ENCODE results near the gene MEGF10.

Gene MEGF10

DNA sequence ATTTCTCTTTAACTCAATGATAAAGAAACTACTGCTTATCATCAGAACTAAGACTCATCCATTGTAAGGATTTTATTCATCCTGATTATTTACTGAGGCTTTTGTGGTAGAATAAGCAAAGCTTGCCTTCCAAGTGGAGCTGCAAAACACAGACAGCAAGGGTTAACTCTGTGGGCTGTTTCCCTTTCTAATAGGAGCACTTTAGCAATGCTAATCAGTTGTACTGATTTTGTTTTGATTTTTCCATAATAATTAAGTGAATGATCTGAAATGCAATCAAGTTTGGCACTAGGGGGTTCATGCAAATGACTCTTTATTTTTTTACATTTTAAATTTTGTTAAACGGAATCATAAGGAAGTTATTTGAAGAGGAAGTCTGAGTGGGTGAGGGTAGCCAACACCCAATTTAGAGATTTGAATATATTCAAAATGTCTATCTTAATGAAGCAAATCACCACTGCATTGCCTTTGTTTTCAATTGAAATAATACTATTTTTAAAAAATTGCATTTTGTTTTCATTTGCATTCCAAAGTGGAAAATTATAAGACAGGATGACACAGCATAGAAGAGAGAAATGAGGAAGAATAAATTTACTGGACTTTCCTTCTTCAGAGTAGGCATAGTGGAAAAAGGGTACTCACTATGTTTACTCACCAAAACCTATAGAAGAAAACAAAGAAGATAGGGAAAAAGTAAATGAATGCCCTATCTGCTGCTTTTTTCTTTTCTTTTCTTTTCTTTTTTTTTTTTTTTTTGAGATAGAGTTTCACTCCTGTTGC, 36.6 kb downstream of the MEGF10 start:
- no peak for DNase-seq (ENCODE audit: low read depth, low spot score)
- Histone ChIP-seq H3K9ac (ENCODE audit: insufficient read length) (no peak overlapping the region), H3K36me3 (ENCODE audit: insufficient read depth, low read length) (no peaks in the 10 kb centered on the region), H3K4me3 (no peak overlapping the region), H3K27ac (no peak overlapping the region), H3K9me3 (ENCODE audit: low read depth, low read length) (no peaks in the 10 kb centered on the region)
- TF ChIP-seq EZH2 (IDR thresholded peaks at IDR 0.05) (no peak), POLR2AphosphoS5 (IDR thresholded peaks at IDR 0.05; ENCODE audit: borderline replicate concordance, low read depth, low read length) (no peak), FOXP2 (optimal IDR thresholded peaks at IDR 0.05; ENCODE audit: control extremely low read depth, extremely low read length, insufficient read depth) (no peak)

DNA sequence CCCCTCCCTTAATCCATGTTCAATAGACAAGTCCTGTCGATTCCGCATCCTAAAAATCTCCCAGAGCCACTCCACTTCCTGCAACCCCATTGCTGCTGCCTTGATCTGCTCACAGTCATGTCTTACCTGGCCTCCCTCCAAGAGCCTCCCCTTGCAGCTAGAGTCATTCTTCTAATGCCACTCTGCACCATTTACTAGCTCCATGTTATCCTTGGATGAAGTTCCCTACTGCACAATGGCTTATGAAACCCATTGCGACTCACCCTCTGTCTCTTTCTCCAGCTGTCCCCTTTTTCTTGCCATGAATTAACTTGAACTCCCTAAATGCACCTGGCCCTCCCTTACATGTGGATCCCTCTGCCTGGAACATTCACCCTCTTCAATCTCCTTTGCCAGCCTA, 39.5 kb downstream of the MEGF10 start:
- no peak overlapping the region for H3K9ac ChIP-seq (ENCODE audit: insufficient read length)
- no peak for DNase-seq (ENCODE audit: low read depth, low spot score)

GRCh38 chr5:127331890-127332649, 41.5 kb downstream of the MEGF10 start:
- H3K9me3 ChIP-seq (ENCODE audit: low read depth, low read length), result no peaks in the 10 kb centered on the region
- H3K27ac ChIP-seq, result no peak overlapping the region
- no peak overlapping the region for H3K9ac ChIP-seq (ENCODE audit: insufficient read length)
- no peak overlapping the region for H3K4me3 ChIP-seq
- TF ChIP-seq FOXP2 (optimal IDR thresholded peaks at IDR 0.05; ENCODE audit: control extremely low read depth, extremely low read length, insufficient read depth), result no peak
- no peak for TF ChIP-seq EZH2 (IDR thresholded peaks at IDR 0.05)
- TF ChIP-seq POLR2AphosphoS5 (IDR thresholded peaks at IDR 0.05; ENCODE audit: borderline replicate concordance, low read depth, low read length), result no peak
- no peak for DNase-seq (ENCODE audit: low read depth, low spot score)
- H3K36me3 ChIP-seq (ENCODE audit: insufficient read depth, low read length), result no peaks in the 10 kb centered on the region

More for the DNA sequence above, 39.5 kb downstream of the MEGF10 start:
- no peaks in the 10 kb centered on the region for H3K9me3 ChIP-seq (ENCODE audit: low read depth, low read length)
- TF ChIP-seq EZH2 (IDR thresholded peaks at IDR 0.05), result no peak
- no peak for TF ChIP-seq POLR2AphosphoS5 (IDR thresholded peaks at IDR 0.05; ENCODE audit: borderline replicate concordance, low read depth, low read length)
- TF ChIP-seq FOXP2 (optimal IDR thresholded peaks at IDR 0.05; ENCODE audit: control extremely low read depth, extremely low read length, insufficient read depth), result no peak
- H3K27ac ChIP-seq, result no peak overlapping the region
- no peak overlapping the region for H3K4me3 ChIP-seq
- no peaks in the 10 kb centered on the region for H3K36me3 ChIP-seq (ENCODE audit: insufficient read depth, low read length)

GRCh38 chr5:127333483-127333882, 42.9 kb downstream of the MEGF10 start:
- Histone ChIP-seq H3K27ac (no peak overlapping the region), H3K4me3 (no peak overlapping the region), H3K9me3 (ENCODE audit: low read depth, low read length) (no peaks in the 10 kb centered on the region), H3K9ac (ENCODE audit: insufficient read length) (no peak overlapping the region), H3K36me3 (ENCODE audit: insufficient read depth, low read length) (no peaks in the 10 kb centered on the region)
- DNase-seq (ENCODE audit: low read depth, low spot score), result no peak
- TF ChIP-seq EZH2 (IDR thresholded peaks at IDR 0.05), result no peak
- no peak for TF ChIP-seq FOXP2 (optimal IDR thresholded peaks at IDR 0.05; ENCODE audit: control extremely low read depth, extremely low read length, insufficient read depth)
- no peak for TF ChIP-seq POLR2AphosphoS5 (IDR thresholded peaks at IDR 0.05; ENCODE audit: borderline replicate concordance, low read depth, low read length)

DNA sequence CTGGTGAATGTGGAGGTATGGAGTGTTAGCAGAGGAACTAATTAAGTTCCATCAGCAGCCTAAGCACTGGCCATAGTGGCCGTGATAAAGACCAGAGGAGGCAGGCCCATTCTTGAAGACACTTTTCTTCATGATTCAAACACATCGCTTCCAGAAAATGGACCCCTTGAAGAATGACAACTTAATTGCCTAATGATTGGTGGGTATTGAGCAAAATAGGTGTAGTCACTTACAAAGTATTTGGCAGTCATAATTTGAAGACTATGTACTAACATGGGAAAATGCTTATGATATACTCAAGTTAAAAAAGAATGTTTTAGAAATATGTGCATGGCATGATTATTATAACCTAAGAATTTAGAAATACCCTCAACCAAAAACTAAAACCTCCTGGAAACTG, 44.8 kb downstream of the MEGF10 start:
- no peak overlapping the region for H3K9ac ChIP-seq (ENCODE audit: insufficient read length)
- no peak for DNase-seq (ENCODE audit: low read depth, low spot score)
- H3K4me3 ChIP-seq, result no peak overlapping the region
- H3K9me3 ChIP-seq (ENCODE audit: low read depth, low read length), result no peaks in the 10 kb centered on the region
- H3K36me3 ChIP-seq (ENCODE audit: insufficient read depth, low read length), result no peaks in the 10 kb centered on the region
- H3K27ac ChIP-seq, result no peak overlapping the region
- TF ChIP-seq POLR2AphosphoS5 (IDR thresholded peaks at IDR 0.05; ENCODE audit: borderline replicate concordance, low read depth, low read length), result no peak
- TF ChIP-seq FOXP2 (optimal IDR thresholded peaks at IDR 0.05; ENCODE audit: control extremely low read depth, extremely low read length, insufficient read depth), result no peak
- no peak for TF ChIP-seq EZH2 (IDR thresholded peaks at IDR 0.05)

GRCh38 chr5:127337876-127338275, 47.3 kb downstream of the MEGF10 start:
- no peaks in the 10 kb centered on the region for H3K36me3 ChIP-seq (ENCODE audit: insufficient read depth, low read length)
- no peaks in the 10 kb centered on the region for H3K9me3 ChIP-seq (ENCODE audit: low read depth, low read length)
- DNase-seq (ENCODE audit: low read depth, low spot score), result no peak
- no peak overlapping the region for H3K9ac ChIP-seq (ENCODE audit: insufficient read length)
- TF ChIP-seq EZH2 (IDR thresholded peaks at IDR 0.05) (no peak), FOXP2 (optimal IDR thresholded peaks at IDR 0.05; ENCODE audit: control extremely low read depth, extremely low read length, insufficient read depth) (no peak), POLR2AphosphoS5 (IDR thresholded peaks at IDR 0.05; ENCODE audit: borderline replicate concordance, low read depth, low read length) (no peak)
- H3K27ac ChIP-seq, result no peak overlapping the region
- no peak overlapping the region for H3K4me3 ChIP-seq

DNA sequence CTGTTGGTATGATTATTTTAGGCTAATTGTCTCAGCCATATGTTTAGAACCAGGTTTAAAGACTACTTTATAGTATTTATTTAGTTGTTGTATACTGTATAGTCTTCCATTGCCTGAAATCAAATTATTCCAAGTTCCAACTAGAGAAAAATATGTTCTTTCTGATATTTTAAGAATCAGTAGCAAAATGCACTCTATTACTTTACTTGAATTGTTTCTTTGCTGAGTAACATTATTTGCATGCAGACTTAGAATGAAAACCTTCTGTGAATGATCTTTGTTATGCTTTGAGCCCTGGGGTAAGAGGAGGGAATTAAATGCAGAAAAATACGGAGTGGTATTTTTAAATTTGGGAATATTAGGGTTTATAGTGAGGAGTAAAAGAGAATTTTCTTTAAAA, 47.9 kb downstream of the MEGF10 start:
- Histone ChIP-seq H3K9ac (ENCODE audit: insufficient read length) (no peak overlapping the region), H3K27ac (no peak overlapping the region), H3K36me3 (ENCODE audit: insufficient read depth, low read length) (no peaks in the 10 kb centered on the region), H3K9me3 (ENCODE audit: low read depth, low read length) (no peaks in the 10 kb centered on the region), H3K4me3 (no peak overlapping the region)
- no peak for DNase-seq (ENCODE audit: low read depth, low spot score)
- TF ChIP-seq FOXP2 (optimal IDR thresholded peaks at IDR 0.05; ENCODE audit: control extremely low read depth, extremely low read length, insufficient read depth), result no peak
- TF ChIP-seq EZH2 (IDR thresholded peaks at IDR 0.05), result no peak
- no peak for TF ChIP-seq POLR2AphosphoS5 (IDR thresholded peaks at IDR 0.05; ENCODE audit: borderline replicate concordance, low read depth, low read length)

GRCh38 chr5:127340606-127341005, 50.0 kb downstream of the MEGF10 start:
- TF ChIP-seq FOXP2 (optimal IDR thresholded peaks at IDR 0.05; ENCODE audit: control extremely low read depth, extremely low read length, insufficient read depth) (no peak), POLR2AphosphoS5 (IDR thresholded peaks at IDR 0.05; ENCODE audit: borderline replicate concordance, low read depth, low read length) (no peak), EZH2 (IDR thresholded peaks at IDR 0.05) (no peak)
- no peaks in the 10 kb centered on the region for H3K9me3 ChIP-seq (ENCODE audit: low read depth, low read length)
- H3K36me3 ChIP-seq (ENCODE audit: insufficient read depth, low read length), result no peaks in the 10 kb centered on the region
- no peak overlapping the region for H3K9ac ChIP-seq (ENCODE audit: insufficient read length)
- no peak overlapping the region for H3K4me3 ChIP-seq
- no peak overlapping the region for H3K27ac ChIP-seq
- no peak for DNase-seq (ENCODE audit: low read depth, low spot score)

Measured in SK-N-MC (cell line).